NCI-H2196 treated with DMSO at 0.1 percent for 48 hours (cell line): ENCODE measurements around the gene TMEM106C.
A peak's percentile ranks its signal among the peaks of the same experiment; 100 is the strongest.

Experiments used
- DNase-seq: peaks from one replicate; lab custom pipeline; 2025; ENCODE audit not compliant: unreplicated experiment; lab: John Stamatoyannopoulos, UW

TMEM106C gene

GRCh38 chr12:47963340-47964040 is at the start of gene TMEM106C:
TMEM106C (plus strand) TSS chr12:47963596; CDS start chr12:47964237, 641 bp downstream.
- peak; percentile 75 for DNase-seq

DNA sequence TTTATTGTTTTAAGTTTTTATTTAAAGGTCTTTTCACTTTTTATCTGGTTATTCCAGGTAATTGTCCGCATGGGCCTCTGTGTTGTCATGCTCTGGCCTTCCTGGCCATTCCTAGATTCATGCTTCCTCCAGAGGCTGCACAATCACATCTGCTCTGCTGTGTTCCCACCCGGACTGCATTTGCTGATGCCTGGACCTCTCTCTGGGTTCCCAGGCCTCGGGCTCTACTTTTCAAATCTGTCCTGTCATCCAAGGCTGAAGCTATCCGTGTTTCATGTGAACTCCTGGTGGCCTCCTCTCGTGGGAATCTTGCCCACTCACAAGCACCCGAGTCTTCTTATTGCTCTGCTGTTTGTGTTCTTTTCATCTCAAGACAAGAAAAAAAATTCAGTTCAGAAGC is 42.5 kb upstream of the TMEM106C start:
- no peak for DNase-seq

DNA sequence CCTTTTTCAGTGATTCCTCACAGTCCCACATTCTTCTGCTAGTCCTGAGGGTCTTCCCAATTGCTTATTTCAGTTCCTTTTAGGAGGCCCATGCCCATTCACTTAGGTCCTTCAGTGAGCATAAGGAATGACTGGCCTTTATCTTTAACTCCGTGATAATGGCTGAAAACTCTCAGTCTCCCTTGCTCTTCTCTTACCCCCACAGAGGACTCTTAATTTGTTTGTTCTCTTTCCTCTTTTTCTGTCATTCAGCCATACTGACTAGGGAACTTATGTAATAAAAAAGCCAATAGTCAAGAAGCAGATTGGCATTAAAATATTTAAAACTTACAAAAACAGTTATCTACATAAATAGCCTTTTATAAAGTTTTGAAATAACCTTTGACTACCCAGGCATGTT is 41.5 kb upstream of the TMEM106C start:
- DNase-seq: no peak

- no peak for DNase-seq
These were observed 36.0 kb upstream of the TMEM106C start for GRCh38 chr12:47927346-47927745.

- DNase-seq: no peak
These were observed 32.8 kb upstream of the TMEM106C start for GRCh38 chr12:47930634-47931033.

DNA sequence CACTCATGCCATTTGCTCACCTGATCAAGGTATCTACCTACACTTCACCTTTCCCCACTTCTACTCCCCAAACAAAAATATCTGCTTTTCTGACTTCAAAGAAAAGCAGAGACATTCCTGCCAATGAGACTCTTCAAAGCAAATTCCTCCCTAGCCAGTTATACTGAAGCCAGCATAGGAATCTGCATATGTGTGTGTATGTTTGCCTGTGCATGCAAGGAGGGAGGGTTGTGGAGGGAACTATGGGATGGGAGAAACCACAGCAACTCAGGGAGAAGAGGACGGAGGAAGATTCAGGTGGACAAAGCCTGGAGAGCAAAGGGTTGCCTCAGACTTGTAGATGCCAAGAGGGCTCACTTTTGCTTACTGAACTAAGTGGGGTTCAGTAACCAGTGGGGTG is 32.2 kb upstream of the TMEM106C start:
- no peak for DNase-seq

DNA sequence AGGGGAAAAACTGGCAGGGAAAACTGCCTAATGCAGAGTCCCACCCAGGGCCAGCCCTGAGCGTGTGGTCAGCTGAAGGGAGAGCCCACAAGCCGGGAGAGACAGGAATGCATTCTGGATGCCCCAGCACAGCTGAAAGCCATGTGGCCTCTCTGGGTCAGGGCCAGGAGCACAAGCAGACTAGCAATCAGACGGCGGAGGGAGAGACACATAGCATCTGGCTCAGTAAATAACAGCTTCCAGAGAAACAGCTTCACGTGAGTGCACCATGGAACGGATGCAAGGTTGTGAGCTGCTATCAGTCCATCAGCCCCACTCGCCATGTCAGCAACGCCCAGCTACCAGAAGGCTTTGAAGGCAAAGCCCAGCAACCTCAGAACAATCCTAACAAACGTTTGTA is 28.2 kb upstream of the TMEM106C start:
- DNase-seq: no peak

GRCh38 chr12:47938093-47938492 is 25.3 kb upstream of the TMEM106C start:
- DNase-seq: no peak

GRCh38 chr12:47938594-47938993 is 24.8 kb upstream of the TMEM106C start:
- DNase-seq: no peak

DNA sequence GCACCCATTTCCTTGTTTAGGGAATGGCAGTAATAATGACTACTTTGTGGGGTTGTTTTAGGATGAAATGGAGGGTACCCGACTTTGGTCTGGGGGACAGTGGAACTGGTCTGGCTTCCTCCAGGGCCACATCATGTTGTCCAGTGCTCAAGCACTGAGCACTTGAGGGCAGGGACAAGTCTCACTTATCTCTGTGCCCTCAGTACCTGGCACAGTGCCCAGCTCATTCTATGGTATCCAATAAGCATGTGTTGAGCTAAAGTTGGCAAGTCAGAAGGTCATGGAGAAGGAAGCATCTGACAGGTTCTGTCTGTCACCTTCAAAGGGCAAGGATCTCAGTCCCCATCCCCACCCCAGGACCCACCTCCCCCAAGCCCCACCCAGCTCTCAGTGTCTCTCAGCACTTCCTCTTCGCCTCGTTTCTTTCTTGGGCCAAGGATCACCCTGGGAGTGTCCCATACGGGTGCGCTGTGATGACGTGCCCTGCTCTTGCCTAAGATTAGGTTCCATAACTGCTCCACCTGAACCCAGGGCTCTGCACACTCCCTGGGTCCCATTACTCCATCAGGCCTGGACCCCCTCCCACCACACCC is 24.3 kb upstream of the TMEM106C start:
- DNase-seq: no peak

- no peak for DNase-seq
These were observed 22.5 kb upstream of the TMEM106C start for GRCh38 chr12:47940773-47941474.

DNA sequence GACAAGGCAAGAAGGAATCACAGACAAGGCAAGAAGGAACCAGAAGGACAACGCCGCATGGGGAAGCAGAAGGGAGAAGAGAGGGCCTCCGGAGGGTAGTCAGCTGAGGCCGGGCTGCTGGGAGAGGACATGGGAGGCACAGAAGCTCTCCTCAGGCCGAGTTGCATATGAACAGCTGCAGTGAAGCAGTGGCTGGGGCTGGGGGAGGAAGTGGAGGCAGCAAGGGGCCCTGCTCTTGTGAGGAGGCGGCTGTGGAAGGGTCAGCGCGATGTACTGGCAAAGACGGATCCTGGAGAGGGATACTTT is 22.0 kb upstream of the TMEM106C start:
- DNase-seq: no peak

- DNase-seq: no peak
These were observed 21.4 kb upstream of the TMEM106C start for GRCh38 chr12:47941871-47942613.

- no peak for DNase-seq
These were observed 20.7 kb upstream of the TMEM106C start for GRCh38 chr12:47942614-47943225.

DNA sequence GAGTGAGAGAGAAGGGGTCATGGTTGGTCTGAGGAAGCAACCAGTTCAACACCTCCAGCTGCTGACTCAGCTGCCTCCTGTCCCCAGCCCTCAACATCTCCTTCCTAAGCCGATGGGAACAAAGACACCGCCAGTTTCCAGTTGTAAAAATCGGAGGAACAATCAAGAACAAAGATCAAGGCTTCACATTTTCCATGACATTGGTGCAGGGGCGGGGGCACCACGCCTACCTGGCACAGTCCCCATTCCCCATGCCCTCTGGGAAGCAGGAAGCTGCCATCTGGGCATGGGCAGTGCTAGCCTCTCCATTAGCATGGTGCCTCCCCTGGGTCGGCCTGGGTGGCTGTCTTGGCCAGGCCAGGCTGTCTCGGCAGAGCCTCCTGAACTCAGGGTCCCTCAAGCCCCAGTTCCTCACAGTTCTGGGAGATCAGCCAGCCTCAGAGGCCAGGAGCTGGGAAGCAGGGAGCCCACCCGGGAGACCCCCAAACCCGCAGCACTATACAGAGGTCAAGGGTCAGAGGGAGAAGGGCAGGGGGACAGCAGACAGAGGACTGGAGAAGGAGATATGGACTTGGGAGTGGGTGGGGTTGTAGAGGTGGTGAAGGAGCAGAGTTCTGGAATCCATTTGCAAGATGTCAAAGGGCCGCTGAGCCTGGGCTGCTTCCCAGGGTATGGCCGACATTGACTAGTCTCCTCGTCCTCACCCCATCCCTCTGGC is 19.6 kb upstream of the TMEM106C start:
- no peak for DNase-seq

DNA sequence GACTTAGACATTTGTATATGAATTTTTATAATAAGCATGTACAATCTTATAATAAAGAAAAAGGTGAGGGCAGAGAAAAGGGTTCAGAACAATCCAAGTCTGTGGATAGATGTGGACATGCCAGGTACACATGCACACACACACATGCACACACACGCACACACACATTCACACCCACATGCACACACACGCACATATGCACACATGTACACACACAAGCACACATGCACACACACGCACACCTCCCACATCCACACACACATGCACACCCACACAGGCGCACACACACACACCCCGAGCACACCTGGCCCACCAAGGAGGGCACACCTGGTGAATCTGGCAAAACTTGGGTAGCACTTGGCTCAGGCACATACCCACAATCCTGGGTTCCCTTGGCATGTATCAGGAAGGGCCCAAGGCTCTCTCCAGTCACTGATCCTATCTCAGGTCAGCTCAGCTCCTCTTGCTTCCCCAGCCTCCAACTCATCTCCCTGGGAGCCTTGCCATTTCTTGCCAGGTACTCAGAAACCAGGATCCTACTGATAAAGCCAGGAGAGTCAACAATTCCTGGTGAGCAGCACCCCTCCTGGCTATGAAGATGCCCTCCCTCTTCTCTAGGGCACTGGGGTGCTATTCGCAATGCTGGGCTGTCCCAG is 18.6 kb upstream of the TMEM106C start:
- DNase-seq: no peak

DNA sequence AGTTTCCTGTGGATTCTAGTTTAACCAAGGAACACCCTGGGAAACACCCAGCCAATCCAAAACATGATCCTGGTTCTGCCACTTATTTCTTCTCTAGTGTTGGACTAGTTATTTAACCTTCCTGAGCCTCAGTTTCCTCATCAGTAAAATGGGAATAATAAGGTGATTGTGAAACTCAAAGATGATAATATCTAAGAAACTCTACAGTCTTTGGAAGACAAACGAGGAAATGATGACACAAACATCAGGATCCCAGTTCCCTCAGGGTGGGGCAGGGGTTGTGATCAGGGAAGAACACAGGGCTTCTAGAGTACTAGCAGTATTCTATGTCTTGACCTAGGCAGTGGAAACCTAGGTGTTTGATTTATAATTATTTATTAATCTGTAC is 18.1 kb upstream of the TMEM106C start:
- no peak for DNase-seq

- DNase-seq: no peak
These were observed 16.7 kb upstream of the TMEM106C start for GRCh38 chr12:47946413-47947323.

DNA sequence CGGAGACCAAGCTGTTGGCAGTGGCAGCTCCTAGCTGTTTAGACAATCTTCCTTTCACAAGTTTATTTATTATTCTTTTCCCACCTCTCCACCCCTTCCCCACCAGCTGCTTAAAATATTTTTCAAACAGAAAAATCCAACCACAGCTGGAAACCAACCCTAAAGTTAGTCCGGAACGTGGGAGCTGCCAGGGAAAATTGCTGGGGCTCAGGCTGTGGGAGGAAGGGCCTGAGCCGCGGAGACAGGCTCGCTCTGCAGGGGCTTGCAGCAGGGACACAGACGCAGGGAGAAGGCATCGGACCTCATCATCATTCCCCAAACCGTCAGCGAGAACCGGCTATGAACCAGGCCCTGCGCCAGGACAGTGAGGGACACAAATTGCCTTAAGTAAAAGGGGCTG is 16.1 kb upstream of the TMEM106C start:
- DNase-seq: no peak
